Putamen (tissue), 1 donor: Measurements from ENCODE around the gene BAD.

Source experiments
- DNase-seq: peaks from one replicate; pipeline ENCODE4 v3.0.0-alpha.2; 2016; ENCODE audit warnings: low spot score

The BAD gene

GRCh38 chr11:64244107-64244506 lies 40.4 kb downstream of the BAD start:
- DNase-seq, result no peak

GRCh38 chr11:64243236-64243854 lies 41.1 kb downstream of the BAD start:
- no peak for DNase-seq

GRCh38 chr11:64241491-64242374 lies 42.7 kb downstream of the BAD start:
- DNase-seq, result no peak

GRCh38 chr11:64241241-64241490 lies 43.3 kb downstream of the BAD start:
- DNase-seq, result peak; percentile 100

GRCh38 chr11:64240435-64241240 lies 43.8 kb downstream of the BAD start, which contains the start of gene FKBP2:
Gene FKBP2, plus strand, starts transcription at chr11:64241095. Its CDS starts 1,293 bp downstream, at chr11:64242388.
- DNase-seq, result peak; percentile 97

GRCh38 chr11:64239662-64240434 lies 44.6 kb downstream of the BAD start:
- no peak for DNase-seq

GRCh38 chr11:64238999-64239398 lies 45.5 kb downstream of the BAD start:
- DNase-seq, result no peak

GRCh38 chr11:64238076-64238475 lies 46.4 kb downstream of the BAD start:
- no peak for DNase-seq

- DNase-seq, result no peak
Measured at GRCh38 chr11:64237484-64237951, 46.9 kb downstream of the BAD start.

- DNase-seq, result no peak
Measured at GRCh38 chr11:64235437-64236161, 48.9 kb downstream of the BAD start.

- DNase-seq, result no peak
Measured at GRCh38 chr11:64234647-64235379, 49.7 kb downstream of the BAD start.

GRCh38 chr11:64233913-64234586 lies 50.4 kb downstream of the BAD start, which contains the start of gene VEGFB:
Gene VEGFB, plus strand, starts transcription at chr11:64234584. Its CDS starts 250 bp downstream, at chr11:64234834.
- peak; percentile 70 for DNase-seq

- DNase-seq, result no peak
Measured at GRCh38 chr11:64232967-64233315, 51.5 kb downstream of the BAD start.

- no peak for DNase-seq
Measured at GRCh38 chr11:64232182-64232966, 52.1 kb downstream of the BAD start.

- no peak for DNase-seq
Measured at GRCh38 chr11:64231546-64231945, 52.9 kb downstream of the BAD start.

- DNase-seq, result no peak
Measured at GRCh38 chr11:64230985-64231365, 53.5 kb downstream of the BAD start.

- peak; percentile 89 for DNase-seq
Measured at GRCh38 chr11:64230171-64230984, 54.1 kb downstream of the BAD start, which contains the start of gene DNAJC4. Gene DNAJC4, plus strand, starts transcription at chr11:64230548. Its CDS starts 307 bp downstream, at chr11:64230855.

- no peak for DNase-seq
Measured at GRCh38 chr11:64229744-64230170, 54.7 kb downstream of the BAD start.
